Renal cortex interstitium (tissue), 15 donors: ENCODE results near the gene PIGU. TPM values are rescaled to one million over a fixed set of nuclear protein-coding genes. Genes with fewer than 3 reads are reported as not detected.
"Not testable (repeated sequence)": the region's sequence is repeated elsewhere in the genome, so short reads cannot be mapped to it uniquely, and the experiment has no call there.

ENCODE experiments used
- DNase-seq, 11 donors: peaks; one replicate each; pipeline ENCODE4 v3.0.0-alpha.2; 2013; ENCODE audit warnings: low read depth in 9 of 11, low spot score in 4 of 11; ENCODE audit errors: extremely low read depth in 1 of 11
- long read RNA-seq, 16 experiments: transcript quantifications; one replicate each; lab custom pipeline, GENCODE V29; 2026
- polyA plus RNA-seq, 3 donors: library from polyadenylated mRNA; unstranded; fragments of 120-200 nt; gene quantifications; one replicate each; pipeline ENCODE4 v1.2.1, GENCODE V29; 2013; ENCODE audit not compliant: insufficient read length in 3 of 3

The PIGU gene, protein sequence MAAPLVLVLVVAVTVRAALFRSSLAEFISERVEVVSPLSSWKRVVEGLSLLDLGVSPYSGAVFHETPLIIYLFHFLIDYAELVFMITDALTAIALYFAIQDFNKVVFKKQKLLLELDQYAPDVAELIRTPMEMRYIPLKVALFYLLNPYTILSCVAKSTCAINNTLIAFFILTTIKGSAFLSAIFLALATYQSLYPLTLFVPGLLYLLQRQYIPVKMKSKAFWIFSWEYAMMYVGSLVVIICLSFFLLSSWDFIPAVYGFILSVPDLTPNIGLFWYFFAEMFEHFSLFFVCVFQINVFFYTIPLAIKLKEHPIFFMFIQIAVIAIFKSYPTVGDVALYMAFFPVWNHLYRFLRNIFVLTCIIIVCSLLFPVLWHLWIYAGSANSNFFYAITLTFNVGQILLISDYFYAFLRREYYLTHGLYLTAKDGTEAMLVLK
- polyA plus RNA-seq: 10 to 100 TPM; 35.4 to 41.2 (median 39.6) TPM
- long read RNA-seq, donor 1, transcript PIGU-201 (12 exons, 1,632 nt): major isoform, 9 of 9 reads
- long read RNA-seq, donor 1, partial matches to known transcripts: 0 of 9 reads
- long read RNA-seq, donor 1, other reads (novel, unspliced or antisense): 0 of 9 reads
- long read RNA-seq, donor 2, partial matches to known transcripts: 6 of 10 reads
- long read RNA-seq, donor 2, other reads (novel, unspliced or antisense): 0 of 10 reads
- long read RNA-seq, donor 3, transcript PIGU-201 (12 exons, 1,632 nt): major isoform, 12 of 12 reads
- long read RNA-seq, donor 3, partial matches to known transcripts: 0 of 12 reads
- long read RNA-seq, donor 3, other reads (novel, unspliced or antisense): 0 of 12 reads
- long read RNA-seq, donor 4, transcript PIGU-201 (12 exons, 1,632 nt): major isoform, 11 of 11 reads
- long read RNA-seq, donor 4, partial matches to known transcripts: 0 of 11 reads
- long read RNA-seq, donor 4, other reads (novel, unspliced or antisense): 0 of 11 reads
- long read RNA-seq, donor 5, transcript PIGU-201 (12 exons, 1,632 nt): major isoform, 14 of 14 reads
- long read RNA-seq, donor 5, partial matches to known transcripts: 0 of 14 reads
- long read RNA-seq, donor 5, other reads (novel, unspliced or antisense): 0 of 14 reads
- long read RNA-seq, donor 6, transcript PIGU-201 (12 exons, 1,632 nt): major isoform, 8 of 8 reads
- long read RNA-seq, donor 6, partial matches to known transcripts: 0 of 8 reads
- long read RNA-seq, donor 6, other reads (novel, unspliced or antisense): 0 of 8 reads
- long read RNA-seq, donor 7, transcript PIGU-201 (12 exons, 1,632 nt): major isoform, 9 of 14 reads
- long read RNA-seq, donor 7, partial matches to known transcripts: 5 of 14 reads
- long read RNA-seq, donor 7, other reads (novel, unspliced or antisense): 0 of 14 reads
- long read RNA-seq, donor 8, transcript PIGU-201 (12 exons, 1,632 nt): major isoform, 19 of 25 reads
- long read RNA-seq, donor 8, partial matches to known transcripts: 6 of 25 reads
- long read RNA-seq, donor 8, other reads (novel, unspliced or antisense): 0 of 25 reads
- long read RNA-seq, donor 9, partial matches to known transcripts: 6 of 11 reads
- long read RNA-seq, donor 9, other reads (novel, unspliced or antisense): 0 of 11 reads
- long read RNA-seq, donor 10, transcript PIGU-201 (12 exons, 1,632 nt): major isoform, 9 of 15 reads
- long read RNA-seq, donor 10, partial matches to known transcripts: 6 of 15 reads
- long read RNA-seq, donor 10, other reads (novel, unspliced or antisense): 0 of 15 reads
- long read RNA-seq, donor 11, partial matches to known transcripts: 0 of 2 reads
- long read RNA-seq, donor 11, other reads (novel, unspliced or antisense): 0 of 2 reads
- long read RNA-seq, donor 12, partial matches to known transcripts: 0 of 1 reads
- long read RNA-seq, donor 12, other reads (novel, unspliced or antisense): 0 of 1 reads
- long read RNA-seq, donor 13, transcript PIGU-201 (12 exons, 1,632 nt): major isoform, 10 of 18 reads
- long read RNA-seq, donor 13, partial matches to known transcripts: 8 of 18 reads
- long read RNA-seq, donor 13, other reads (novel, unspliced or antisense): 0 of 18 reads
- long read RNA-seq, donor 14, transcript PIGU-201 (12 exons, 1,632 nt): major isoform, 9 of 9 reads
- long read RNA-seq, donor 14, partial matches to known transcripts: 0 of 9 reads
- long read RNA-seq, donor 14, other reads (novel, unspliced or antisense): 0 of 9 reads
- long read RNA-seq, donor 15, partial matches to known transcripts: 0 of 3 reads
- long read RNA-seq, donor 15, other reads (novel, unspliced or antisense): 0 of 3 reads
- long read RNA-seq, donor 16, transcript PIGU-201 (12 exons, 1,632 nt): major isoform, 22 of 22 reads
- long read RNA-seq, donor 16, partial matches to known transcripts: 0 of 22 reads
- long read RNA-seq, donor 16, other reads (novel, unspliced or antisense): 0 of 22 reads

DNA sequence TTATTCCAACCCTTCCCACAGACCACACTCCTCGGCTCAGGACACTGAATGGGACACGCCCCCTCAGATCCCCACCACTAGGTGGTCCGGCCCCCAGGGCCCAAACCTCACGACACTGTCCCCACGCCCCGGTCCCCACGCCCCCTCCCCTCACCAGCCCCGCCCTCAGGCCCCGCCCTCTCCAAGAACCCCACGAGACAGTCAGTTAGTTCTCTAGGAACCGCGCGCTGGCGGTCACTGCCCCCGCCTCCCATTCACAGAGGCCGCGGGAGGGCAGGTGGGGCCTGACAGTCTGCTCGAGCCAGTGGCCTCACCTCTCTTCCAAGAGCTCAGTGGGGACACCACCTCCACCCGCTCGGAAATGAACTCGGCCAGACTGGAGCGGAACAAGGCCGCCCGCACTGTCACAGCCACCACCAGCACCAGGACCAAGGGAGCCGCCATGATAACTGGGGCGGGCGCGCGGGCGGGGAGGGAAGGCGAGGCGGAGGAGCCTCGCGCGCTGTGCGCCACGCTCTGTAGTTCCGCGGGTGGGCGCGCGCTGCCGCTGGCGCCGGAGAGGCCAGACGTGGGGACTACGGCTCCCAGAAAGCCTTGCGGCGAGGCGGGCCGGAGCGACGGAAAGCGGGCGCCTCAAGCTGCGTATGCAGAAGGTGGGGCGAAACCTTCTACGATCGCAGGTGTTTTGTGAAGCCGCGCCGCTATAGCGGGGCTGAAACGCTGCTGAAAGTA, at the start of gene PIGU:
TSS of gene PIGU (minus strand) at position 451 of the 732 bp plus-strand sequence. CDS start at position 444, 7 bp downstream.
- peak; percentile 81 to 96 (median 93) for DNase-seq

DNA sequence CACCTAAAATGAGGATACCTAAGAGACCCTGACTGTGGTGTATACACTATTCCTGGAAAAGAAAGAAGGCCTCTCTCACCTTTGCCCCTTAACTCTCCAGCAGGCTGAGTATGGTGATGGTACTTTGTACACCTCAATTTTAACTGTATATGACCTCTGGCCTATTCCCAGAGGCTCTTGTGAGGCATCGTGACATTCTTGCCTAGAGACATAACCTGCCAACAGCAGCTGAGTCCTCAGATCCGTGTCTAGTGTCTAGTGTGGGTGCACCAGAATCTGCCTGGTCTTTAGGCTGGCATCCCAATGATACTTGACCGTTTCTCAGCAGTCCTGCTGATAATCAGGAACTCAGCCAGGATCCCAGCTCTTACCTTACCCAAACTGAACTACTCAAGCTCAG, 47.3 kb upstream of the PIGU start:
- DNase-seq: no peak

DNA sequence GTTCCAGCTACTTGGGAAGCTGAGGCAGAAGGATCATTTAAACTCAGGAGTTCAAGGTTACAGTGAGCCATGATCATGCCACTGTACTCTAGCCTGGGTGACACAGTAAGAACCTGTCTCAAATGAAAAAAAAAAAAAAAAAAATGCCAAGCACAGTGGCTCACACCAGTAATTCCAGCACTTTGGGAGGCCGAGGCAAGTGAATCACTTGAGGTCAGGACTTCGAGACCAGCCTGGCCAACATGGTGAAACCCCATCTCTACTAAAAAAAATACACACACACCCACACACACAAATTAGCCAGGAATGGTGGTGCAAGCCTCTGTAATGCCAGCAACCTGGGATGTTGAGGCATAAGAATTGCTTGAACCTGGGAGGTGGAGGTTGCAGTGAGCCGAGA, 45.7 kb upstream of the PIGU start:
- DNase-seq: not testable (repeated sequence)

DNA sequence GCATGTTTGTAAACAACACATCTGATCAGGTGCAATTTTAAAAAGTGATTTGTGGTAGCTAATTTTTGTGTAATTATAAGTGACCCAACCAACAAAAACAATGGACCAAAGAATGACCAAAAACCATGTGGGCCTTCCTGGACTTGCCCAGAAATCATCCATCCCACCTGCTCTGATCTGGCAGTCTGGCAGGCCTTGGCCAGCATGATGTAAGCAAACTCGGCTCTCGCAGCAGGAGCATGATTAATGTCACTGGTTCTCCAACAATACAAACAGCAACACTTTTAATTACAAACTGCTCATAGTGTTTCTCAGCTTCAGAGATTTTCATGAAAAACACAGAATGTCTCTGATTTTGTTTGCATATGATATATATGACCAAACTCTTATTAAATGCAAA, 43.4 kb upstream of the PIGU start:
- DNase-seq: no peak

DNA sequence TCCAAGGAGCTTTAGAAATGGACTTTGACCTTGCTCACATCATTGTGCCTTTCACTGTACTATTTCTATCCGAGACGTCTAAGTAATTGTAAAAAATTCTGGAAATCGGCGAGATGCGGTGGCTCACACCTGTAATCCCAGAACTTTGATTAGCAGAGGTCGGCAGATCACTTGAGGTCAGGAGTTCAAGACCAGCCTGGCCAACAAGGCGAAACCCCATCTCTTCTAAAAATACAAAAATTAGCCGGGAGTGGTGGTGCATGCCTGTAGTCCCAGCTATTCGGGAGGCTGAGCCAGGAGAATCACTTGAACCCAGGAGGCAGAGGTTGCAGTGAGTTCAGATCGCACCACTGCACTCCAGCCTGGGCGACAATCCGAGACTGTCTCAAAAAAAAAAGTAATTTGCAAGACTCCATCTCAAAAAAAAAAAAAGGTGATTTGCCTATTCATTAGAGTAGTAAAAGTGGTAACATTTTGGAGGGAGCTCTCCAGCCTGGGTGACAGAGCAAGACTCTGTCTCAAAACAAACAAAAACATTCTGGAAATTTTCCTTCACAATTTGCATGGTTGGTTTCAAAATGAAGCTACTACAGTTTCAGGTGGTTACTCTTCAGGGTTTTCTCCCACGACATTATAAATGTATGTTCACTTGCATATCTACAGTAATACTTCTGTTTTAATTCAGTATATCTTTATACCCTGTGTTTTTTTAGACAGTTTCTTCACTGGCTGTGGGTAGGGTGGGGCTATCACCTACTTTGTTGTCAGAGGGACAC, 42.5 kb upstream of the PIGU start:
- DNase-seq: not testable (repeated sequence)

DNA sequence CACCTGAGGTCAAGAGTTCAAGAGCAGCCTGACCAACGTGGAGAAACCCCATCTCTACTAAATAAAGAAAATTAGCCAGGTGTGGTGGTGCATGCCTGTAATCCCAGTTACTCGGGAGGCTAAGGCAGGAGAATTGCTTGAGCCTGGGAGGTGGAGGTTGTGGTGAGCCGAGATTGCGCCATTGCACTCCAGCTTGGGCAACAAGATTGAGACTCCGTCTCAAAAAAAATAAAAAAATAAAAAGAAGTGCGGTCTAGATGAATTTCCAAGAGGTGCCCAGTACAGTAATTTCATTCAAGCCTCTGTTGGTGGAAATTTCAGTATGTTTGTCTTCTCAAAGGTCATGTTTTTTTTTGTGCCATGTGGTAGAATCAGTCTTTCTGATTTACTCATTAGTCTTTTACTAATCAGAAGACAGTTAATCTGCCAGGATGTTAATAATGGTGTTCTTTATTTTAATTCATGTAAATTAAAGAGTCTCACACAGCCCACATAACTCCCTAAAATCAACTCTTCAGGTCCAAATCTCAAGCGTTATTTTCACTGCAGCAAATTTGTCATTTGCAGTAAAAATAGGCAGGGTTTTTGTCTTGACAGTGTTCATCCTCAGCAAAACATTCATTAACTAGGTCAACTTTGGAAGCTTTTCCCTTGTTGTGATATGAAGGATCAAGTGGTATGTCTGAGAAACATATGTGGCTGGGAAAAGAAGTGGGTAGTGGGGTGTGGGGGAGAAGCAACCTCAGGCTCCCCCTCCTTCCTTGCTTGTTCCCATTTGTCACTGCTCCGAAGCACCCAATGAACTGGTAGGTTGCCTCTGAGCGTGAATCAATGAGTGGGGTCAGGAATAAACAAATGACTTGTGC, 40.6 kb upstream of the PIGU start:
- DNase-seq: no peak

DNA sequence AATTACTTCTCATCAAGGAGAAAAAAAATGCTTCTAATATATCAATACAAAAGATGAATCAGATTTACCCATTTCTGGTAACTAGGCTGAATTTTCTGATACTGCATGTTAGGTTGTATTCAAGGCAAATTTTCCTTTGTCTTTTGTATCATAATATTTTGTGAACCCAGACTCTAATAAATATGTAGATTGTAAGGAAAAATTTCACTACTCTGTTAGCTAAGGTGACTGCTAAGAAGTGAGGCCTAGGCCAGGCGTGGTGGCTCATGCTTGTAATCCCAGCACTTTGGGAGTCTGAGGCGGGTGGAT, 40.0 kb upstream of the PIGU start:
- no peak for DNase-seq

DNA sequence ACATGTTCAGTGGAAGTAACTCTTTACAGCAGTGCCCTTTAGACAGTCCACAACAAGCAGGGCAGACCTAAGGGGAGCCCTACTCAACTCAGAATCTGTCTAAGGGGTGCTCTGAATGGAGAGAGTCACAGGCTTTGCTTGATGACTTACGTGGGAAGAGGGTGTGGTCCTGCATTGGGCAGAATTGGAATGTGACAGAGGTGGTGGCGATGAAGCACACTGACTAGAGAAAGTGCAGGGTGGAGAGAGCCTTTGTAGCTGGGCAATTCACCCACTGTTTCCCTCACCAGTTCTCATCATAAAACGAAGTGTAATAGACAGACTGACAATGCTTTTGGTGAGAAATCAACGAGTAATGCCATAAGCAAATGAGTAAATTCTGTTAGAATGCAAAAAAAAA, 38.5 kb upstream of the PIGU start:
- no peak for DNase-seq

DNA sequence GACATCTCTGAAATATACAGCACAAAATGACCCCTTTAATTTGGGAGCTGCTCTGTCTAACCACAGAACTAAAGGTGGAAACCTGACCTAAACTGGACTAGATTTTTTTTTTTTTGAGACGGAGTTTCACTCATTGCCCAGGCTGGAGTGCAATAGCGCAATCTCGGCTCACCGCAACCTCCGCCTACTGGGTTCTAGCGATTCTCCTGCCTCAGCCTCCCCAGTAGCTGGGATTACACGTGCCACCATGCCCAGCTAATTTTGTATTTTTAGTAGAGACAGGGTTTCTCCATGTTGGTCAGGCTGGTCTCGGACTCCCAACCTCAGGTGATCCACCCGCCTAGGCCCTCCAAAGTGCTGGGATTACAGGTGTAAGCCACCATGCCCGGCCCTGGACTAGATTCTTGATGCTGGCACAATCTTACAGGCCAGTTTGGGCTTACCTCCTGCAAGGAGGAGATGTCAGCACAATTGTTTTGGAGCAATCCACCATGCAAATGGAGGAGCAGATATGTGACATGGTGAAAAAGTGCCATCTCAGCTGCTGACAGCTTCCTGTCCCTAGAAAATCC, 37.1 kb upstream of the PIGU start:
- DNase-seq: not testable (repeated sequence)

DNA sequence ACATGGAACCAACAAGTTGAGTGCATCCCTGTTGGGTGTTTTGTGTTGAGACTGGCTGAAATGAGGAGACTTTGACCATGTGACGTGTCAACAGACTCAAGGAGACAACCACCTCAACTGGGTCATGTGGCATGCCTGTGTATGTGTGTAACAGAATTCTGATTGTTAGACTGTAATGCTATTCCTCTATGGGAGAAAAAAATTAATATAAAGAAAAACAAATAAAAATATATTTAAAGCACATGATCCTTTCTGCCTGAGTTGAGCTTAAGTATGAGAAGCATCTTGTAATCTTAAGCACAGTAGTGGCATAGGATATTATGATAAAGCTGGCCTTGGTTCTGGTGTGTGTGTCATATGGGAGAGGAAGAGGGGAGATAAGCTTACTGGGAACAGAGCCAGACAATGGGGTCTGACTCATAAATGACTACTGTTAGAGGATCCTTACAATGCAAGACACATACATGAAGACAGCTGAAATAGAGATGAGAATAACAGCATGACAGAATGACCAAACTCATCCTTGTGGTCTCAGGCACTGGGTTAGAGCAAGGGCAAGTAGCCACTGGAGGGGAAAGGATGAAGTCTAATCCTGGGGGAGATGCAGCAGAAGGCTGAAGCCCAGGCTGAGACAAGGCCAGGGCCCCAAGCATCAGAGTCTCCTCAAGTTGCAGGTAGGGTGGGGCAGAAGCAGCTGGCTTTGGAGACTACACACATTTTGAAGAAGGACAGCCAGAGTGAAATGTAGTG, 36.5 kb upstream of the PIGU start:
- no peak for DNase-seq

DNA sequence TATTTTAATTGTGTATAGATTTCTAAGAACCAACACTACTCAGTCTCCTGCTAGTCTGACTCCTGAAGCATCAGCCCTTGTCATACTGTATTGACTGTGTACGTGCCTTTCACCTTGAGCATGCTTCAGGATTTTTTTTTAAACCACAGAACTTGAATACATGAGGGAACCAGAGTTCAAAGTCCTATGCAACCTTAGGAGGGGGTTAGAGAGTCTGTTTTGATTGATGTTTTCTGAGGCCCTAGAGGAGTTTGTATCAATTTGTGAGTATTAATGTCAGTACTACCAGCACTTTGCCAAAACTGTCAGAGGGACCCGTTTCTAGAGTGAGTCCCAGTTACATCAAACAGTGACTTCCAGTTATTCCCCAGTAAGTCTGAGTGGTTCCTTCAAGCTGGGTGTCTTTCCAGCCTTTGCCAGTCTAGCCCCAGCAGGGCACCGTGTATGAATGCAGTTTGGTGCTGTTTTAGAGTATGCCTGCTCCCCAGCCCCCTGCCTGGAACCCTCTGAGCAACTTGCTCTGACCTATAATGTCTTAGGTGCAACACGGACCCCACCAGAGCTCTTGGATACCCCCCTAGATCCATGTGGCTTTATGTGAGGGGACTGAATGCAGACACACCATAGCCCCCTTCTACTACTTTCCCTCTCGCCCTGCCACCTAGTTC, 35.8 kb upstream of the PIGU start:
- no peak for DNase-seq

DNA sequence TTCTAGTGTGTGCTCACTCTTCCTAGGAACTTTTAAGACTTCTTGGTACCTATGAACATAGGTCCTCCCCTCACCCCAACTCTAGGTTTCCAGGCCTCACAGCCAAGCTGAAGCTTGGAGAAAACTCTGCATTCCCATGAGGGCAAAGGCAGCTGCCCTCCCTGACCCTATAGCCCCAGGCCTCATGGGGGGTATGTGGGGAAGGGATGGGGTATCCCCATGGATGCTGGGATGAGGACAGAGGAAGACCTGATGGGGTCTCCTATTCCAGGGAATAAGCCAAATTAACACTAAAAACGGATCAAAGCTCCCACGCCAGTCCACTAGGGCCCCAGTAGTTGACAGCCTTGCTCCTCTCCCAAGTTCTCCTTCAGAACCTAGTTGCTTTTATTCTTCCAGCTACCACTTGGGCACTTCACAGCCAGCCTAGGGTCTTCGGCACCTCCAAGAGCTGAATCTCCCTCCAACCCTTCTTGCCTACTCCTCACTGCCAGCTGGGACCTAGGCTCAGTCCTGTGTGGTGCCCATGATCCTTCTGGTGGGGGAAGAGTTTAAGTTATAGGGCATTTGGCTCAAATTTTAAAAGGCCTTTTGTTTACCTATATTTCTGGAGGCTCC, 35.0 kb upstream of the PIGU start:
- no peak for DNase-seq
